DND-41 (cell line): ENCODE data around the gene RBM22.

Experiments used
- ATAC-seq: fragments of 200-7000 bp; cut with Tn5 transposase; 3 replicates; pipeline ENCODE4 v1.9.1; 2021; ENCODE audit warnings: low read depth; ENCODE audit not compliant: insufficient read depth
- DNase-seq: peaks from one replicate; pipeline ENCODE4 v3.0.0-alpha.2; 2020
- H2AFZ ChIP-seq: 2 replicates; pipeline ENCODE4 v1.6.0; 2012; ENCODE audit warnings: low read depth, low read length
- H3K27ac ChIP-seq: 2 replicates; pipeline ENCODE4 v1.5.1; 2012; ENCODE audit warnings: low read length, inconsistent platforms
- H3K27me3 ChIP-seq: fragments of 200-600 bp; sonication (generic); 2 replicates; pipeline ENCODE4 v1.6.0; 2012; ENCODE audit warnings: low read length, mild to moderate bottlenecking, inconsistent platforms; ENCODE audit not compliant: insufficient read depth, poor library complexity
- H3K36me3 ChIP-seq: 2 replicates; pipeline ENCODE4 v1.5.1; 2012; ENCODE audit warnings: low read length, inconsistent platforms; ENCODE audit not compliant: insufficient read depth
- H3K4me1 ChIP-seq: 2 replicates; pipeline ENCODE4 v1.5.1; 2012; ENCODE audit warnings: mild to moderate bottlenecking, low read length; ENCODE audit not compliant: insufficient read depth
- H3K4me2 ChIP-seq: 2 replicates; pipeline ENCODE4 v1.6.0; 2012; ENCODE audit warnings: mild to moderate bottlenecking, moderate library complexity, low read length, inconsistent platforms; ENCODE audit not compliant: insufficient read depth
- H3K4me3 ChIP-seq, 2 experiments: fragments of 200-600 bp in 1 of 2; shearing (Covaris generic) in 1 of 2; 2 replicates each; pipeline ENCODE4 v1.5.1; 2012 to 2016; ENCODE audit warnings: inconsistent platforms in 2 of 2, low read length in 2 of 2, mild to moderate bottlenecking in 2 of 2, low read depth in 1 of 2, moderate library complexity in 1 of 2
- H3K79me2 ChIP-seq: 2 replicates; pipeline ENCODE4 v1.6.0; 2012; ENCODE audit warnings: low read length, inconsistent platforms; ENCODE audit not compliant: insufficient read depth
- H3K9ac ChIP-seq: 2 replicates; pipeline ENCODE4 v1.6.0; 2012; ENCODE audit warnings: low read depth, mild to moderate bottlenecking, inconsistent platforms, low read length, moderate library complexity
- H3K9me3 ChIP-seq: 2 replicates; pipeline ENCODE4 v1.5.1; 2012; ENCODE audit warnings: low read length, moderate library complexity, mild to moderate bottlenecking, inconsistent platforms; ENCODE audit not compliant: insufficient read depth, severe bottlenecking
- H4K20me1 ChIP-seq: 2 replicates; pipeline ENCODE4 v1.6.0; 2012; ENCODE audit warnings: low read length; ENCODE audit not compliant: insufficient read depth
- CTCF ChIP-seq: IDR thresholded peaks from 2 replicates; pipeline ENCODE4 v1.5.1; 2012; ENCODE audit warnings: borderline replicate concordance, low read length, moderate library complexity, mild to moderate bottlenecking; ENCODE audit not compliant: poor library complexity, severe bottlenecking; ENCODE audit errors: extremely low read depth
- EZH2 ChIP-seq: IDR thresholded peaks from 3 replicates; pipeline ENCODE4 v1.6.1; 2012; ENCODE audit warnings: borderline replicate concordance, low read depth, mild to moderate bottlenecking, moderate library complexity, low read length, inconsistent platforms; ENCODE audit not compliant: severe bottlenecking

Gene RBM22

GRCh38 chr5:150665044-150665443 lies 35.8 kb downstream of the RBM22 start:
- H4K20me1 ChIP-seq: no peaks in the 10 kb centered on the region
- H3K9ac ChIP-seq: no peak overlapping the region
- H2AFZ ChIP-seq: no peak overlapping the region
- no peaks in the 10 kb centered on the region for H3K36me3 ChIP-seq
- no peaks in the 10 kb centered on the region for H3K9me3 ChIP-seq
- H3K4me3 ChIP-seq: no peak overlapping the region
- H3K79me2 ChIP-seq: no peaks in the 10 kb centered on the region
- DNase-seq (no peak), ATAC-seq (no peak)
- TF ChIP-seq CTCF: no peak
- no peak for TF ChIP-seq EZH2
- no peak overlapping the region for H3K27ac ChIP-seq
- no peaks in the 10 kb centered on the region for H3K4me1 ChIP-seq
- no peak overlapping the region for H3K4me2 ChIP-seq
- peaks cover 17% of the 10 kb centered on the region for H3K27me3 ChIP-seq

- Histone ChIP-seq H3K27ac (no peak overlapping the region), H3K79me2 (no peaks in the 10 kb centered on the region), H3K9ac (no peak overlapping the region), H3K4me3 (no peak overlapping the region), H3K27me3 (peaks cover 17% of the 10 kb centered on the region), H3K4me2 (no peak overlapping the region), H4K20me1 (no peaks in the 10 kb centered on the region), H2AFZ (no peak overlapping the region), H3K9me3 (no peaks in the 10 kb centered on the region), H3K36me3 (no peaks in the 10 kb centered on the region), H3K4me1 (no peaks in the 10 kb centered on the region)
- DNase-seq: no peak
- ATAC-seq: no peak
- no peak for TF ChIP-seq CTCF
- TF ChIP-seq EZH2: no peak
Observed at GRCh38 chr5:150663936-150664335, 36.9 kb downstream of the RBM22 start.

GRCh38 chr5:150662731-150663516 lies 37.9 kb downstream of the RBM22 start:
- no peak for TF ChIP-seq EZH2
- no peak for TF ChIP-seq CTCF
- Histone ChIP-seq H3K36me3 (no peaks in the 10 kb centered on the region), H3K9ac (no peak overlapping the region), H3K79me2 (no peaks in the 10 kb centered on the region), H3K27ac (no peak overlapping the region), H3K9me3 (no peaks in the 10 kb centered on the region), H3K4me2 (no peak overlapping the region), H3K4me1 (no peaks in the 10 kb centered on the region), H2AFZ (no peak overlapping the region), H4K20me1 (no peaks in the 10 kb centered on the region), H3K4me3 (no peak overlapping the region), H3K27me3 (peaks cover 17% of the 10 kb centered on the region)
- ATAC-seq (no peak), DNase-seq (no peak)
